ENCODE data around the gene CRYBG1.

CRYBG1 gene

DNA sequence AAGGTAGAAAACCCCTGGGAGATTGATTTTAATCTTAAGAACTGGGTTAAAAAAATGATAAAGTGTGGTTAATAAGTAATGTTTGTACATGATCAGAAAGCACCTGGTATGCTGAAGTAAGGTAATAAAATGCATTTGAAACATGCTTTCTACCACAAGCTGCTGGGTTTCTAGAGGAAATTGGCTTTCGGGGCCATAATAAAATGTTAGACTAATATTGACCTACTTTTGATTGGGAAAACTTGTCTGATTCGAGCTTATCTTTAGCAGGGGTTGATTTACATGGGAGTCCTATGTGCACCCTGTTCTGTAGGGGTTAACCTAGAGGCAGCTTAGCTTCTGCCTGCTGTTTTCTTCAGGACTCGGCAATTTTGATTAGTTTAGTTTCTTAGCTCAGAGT lies 50.5 kb downstream of the CRYBG1 start:
- no peak overlapping the region for H3K4me3 ChIP-seq (replicated peaks; ENCODE audit: low read depth, low read length)
- H3K27me3 ChIP-seq (replicated peaks; ENCODE audit: control insufficient read depth, insufficient read depth, low read length): no peaks in the 10 kb centered on the region
- TF ChIP-seq, protein P1, sequence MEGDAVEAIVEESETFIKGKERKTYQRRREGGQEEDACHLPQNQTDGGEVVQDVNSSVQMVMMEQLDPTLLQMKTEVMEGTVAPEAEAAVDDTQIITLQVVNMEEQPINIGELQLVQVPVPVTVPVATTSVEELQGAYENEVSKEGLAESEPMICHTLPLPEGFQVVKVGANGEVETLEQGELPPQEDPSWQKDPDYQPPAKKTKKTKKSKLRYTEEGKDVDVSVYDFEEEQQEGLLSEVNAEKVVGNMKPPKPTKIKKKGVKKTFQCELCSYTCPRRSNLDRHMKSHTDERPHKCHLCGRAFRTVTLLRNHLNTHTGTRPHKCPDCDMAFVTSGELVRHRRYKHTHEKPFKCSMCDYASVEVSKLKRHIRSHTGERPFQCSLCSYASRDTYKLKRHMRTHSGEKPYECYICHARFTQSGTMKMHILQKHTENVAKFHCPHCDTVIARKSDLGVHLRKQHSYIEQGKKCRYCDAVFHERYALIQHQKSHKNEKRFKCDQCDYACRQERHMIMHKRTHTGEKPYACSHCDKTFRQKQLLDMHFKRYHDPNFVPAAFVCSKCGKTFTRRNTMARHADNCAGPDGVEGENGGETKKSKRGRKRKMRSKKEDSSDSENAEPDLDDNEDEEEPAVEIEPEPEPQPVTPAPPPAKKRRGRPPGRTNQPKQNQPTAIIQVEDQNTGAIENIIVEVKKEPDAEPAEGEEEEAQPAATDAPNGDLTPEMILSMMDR (IDR thresholded peaks at IDR 0.05; ENCODE audit: insufficient read depth, low read length, poor library complexity, severe bottlenecking): no peak
- no peaks in the 10 kb centered on the region for H3K36me3 ChIP-seq (ENCODE audit: control insufficient read depth, insufficient read depth, low read length)
- DNase-seq (ENCODE audit: extremely low read depth, insufficient read length): no peak

DNA sequence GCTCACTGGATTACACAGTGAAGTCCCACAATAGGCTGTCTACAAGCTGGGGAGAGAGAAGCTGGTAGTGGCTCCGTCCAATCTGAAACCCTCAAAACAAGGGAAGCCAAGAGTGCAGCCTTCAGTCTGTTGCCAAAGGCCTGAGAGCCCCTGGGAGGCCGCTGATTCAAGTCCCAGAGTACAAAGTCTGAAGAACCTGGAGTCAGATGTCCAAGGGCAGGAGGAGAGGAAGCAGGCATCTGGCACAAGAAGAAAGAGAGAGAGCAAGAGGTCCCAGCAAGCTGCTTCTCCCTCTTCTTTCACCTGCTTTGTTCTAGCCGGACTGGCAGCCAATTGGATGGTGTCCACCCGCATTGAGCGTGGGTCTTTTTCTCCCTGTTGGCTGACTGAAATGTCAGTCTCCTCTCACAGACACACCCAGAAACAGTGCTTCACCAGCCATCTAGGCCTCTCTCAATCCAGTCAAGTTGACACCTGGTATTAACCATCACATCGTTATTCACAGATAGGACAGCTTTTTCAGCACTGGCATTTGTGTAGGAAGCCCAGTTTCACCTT lies 51.2 kb downstream of the CRYBG1 start:
- Histone ChIP-seq H3K4me3 (replicated peaks; ENCODE audit: low read depth, low read length) (no peak overlapping the region), H3K27me3 (replicated peaks; ENCODE audit: control insufficient read depth, insufficient read depth, low read length) (no peaks in the 10 kb centered on the region), H3K36me3 (ENCODE audit: control insufficient read depth, insufficient read depth, low read length) (no peaks in the 10 kb centered on the region)
- TF ChIP-seq, protein P1 (IDR thresholded peaks at IDR 0.05; ENCODE audit: insufficient read depth, low read length, poor library complexity, severe bottlenecking): no peak
- no peak for DNase-seq (ENCODE audit: extremely low read depth, insufficient read length)

DNA sequence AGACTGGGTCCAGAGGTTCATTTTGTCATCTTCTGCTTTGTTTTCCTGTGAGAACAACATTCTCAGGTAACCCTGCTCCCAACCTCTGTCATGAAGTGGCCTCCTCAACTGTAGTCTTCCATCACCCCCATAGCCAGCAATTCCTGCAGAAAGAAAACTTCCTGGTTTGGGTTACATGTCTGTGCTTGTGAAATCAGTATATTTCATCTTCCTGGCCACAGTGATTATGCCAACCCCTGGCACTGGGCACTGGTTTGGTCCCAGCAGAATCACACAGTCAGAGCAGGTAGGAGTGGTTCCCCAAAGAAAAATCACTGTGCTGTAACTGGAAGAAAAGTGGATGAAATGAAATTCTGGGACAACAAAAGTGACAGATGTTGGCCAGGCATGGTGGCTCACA lies 52.5 kb downstream of the CRYBG1 start:
- no peaks in the 10 kb centered on the region for H3K36me3 ChIP-seq (ENCODE audit: control insufficient read depth, insufficient read depth, low read length)
- DNase-seq (ENCODE audit: extremely low read depth, insufficient read length): no peak
- no peaks in the 10 kb centered on the region for H3K27me3 ChIP-seq (replicated peaks; ENCODE audit: control insufficient read depth, insufficient read depth, low read length)
- TF ChIP-seq, protein P1 (IDR thresholded peaks at IDR 0.05; ENCODE audit: insufficient read depth, low read length, poor library complexity, severe bottlenecking): no peak
- no peak overlapping the region for H3K4me3 ChIP-seq (replicated peaks; ENCODE audit: low read depth, low read length)

DNA sequence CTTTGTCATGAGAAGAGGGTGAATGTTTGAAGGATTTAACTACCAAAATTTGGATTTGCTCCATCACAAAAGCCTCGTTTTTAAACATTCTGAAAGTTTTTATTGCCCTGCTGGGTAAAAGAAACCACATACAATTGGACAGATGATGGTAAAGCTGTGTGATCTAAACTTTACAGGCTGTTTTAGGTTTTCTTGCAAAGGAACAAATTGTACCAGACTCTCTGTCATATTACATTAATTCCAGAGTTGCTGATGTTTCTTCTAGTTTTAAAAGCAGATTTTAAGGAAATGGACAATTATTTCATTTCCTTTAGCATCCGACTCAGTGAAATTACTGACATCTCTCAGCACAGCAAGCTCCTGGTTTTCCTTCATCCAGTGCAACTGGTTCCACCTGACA lies 53.2 kb downstream of the CRYBG1 start:
- no peak for DNase-seq (ENCODE audit: extremely low read depth, insufficient read length)
- no peaks in the 10 kb centered on the region for H3K27me3 ChIP-seq (replicated peaks; ENCODE audit: control insufficient read depth, insufficient read depth, low read length)
- no peak overlapping the region for H3K4me3 ChIP-seq (replicated peaks; ENCODE audit: low read depth, low read length)
- H3K36me3 ChIP-seq (ENCODE audit: control insufficient read depth, insufficient read depth, low read length): no peaks in the 10 kb centered on the region
- TF ChIP-seq, protein P1 (IDR thresholded peaks at IDR 0.05; ENCODE audit: insufficient read depth, low read length, poor library complexity, severe bottlenecking): no peak

DNA sequence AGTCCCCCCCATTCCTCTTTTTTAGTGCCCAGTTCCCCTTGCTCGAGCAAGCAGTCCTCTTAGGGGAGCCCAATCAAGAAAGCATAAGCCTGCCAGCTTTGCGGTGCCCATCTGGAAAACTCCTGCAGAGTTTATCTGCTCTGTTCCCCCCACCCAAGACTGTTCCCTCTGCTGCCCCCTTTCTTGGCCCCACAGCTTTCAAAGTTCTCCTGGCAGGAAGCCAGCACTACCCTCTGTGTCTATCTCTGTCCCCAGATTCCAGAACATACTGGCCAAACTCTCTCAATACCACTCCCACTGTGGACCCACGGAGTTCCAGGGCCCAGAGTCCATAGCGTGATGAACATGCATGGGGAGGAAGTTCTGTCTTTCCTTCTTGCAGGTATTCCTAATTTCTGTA lies 55.4 kb downstream of the CRYBG1 start:
- TF ChIP-seq, protein P1 (IDR thresholded peaks at IDR 0.05; ENCODE audit: insufficient read depth, low read length, poor library complexity, severe bottlenecking): no peak
- no peaks in the 10 kb centered on the region for H3K36me3 ChIP-seq (ENCODE audit: control insufficient read depth, insufficient read depth, low read length)
- H3K4me3 ChIP-seq (replicated peaks; ENCODE audit: low read depth, low read length): no peak overlapping the region
- H3K27me3 ChIP-seq (replicated peaks; ENCODE audit: control insufficient read depth, insufficient read depth, low read length): no peaks in the 10 kb centered on the region
- DNase-seq (ENCODE audit: extremely low read depth, insufficient read length): no peak

DNA sequence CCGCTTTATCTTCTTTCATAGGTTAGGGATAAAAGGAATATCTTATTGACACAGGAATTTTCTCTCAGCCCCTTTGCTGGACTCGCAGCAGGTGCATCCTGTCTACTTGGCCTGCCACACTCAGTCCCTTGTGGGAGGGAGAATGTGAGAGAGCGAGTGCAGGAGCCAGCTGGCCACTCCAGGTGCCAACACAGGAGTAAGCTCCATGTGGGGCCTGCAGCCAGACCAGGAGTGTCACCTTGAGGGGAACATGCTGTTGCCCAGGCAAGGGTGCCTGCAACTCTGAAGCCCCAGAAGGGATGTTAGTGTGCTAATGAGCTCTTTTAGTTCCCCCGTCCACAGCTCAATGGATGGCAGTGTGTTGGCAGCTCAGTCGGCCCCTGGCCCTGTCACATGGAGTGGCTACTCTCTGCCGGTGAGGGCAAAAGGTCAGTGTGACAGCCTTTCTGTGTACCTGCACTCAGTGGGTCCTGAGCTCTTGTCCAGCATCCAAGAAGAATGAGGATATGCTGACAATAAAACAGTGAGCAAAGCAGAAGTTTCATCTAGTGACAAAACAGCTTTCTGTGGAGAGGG lies 57.1 kb downstream of the CRYBG1 start:
- no peak overlapping the region for H3K4me3 ChIP-seq (replicated peaks; ENCODE audit: low read depth, low read length)
- TF ChIP-seq, protein P1 (IDR thresholded peaks at IDR 0.05; ENCODE audit: insufficient read depth, low read length, poor library complexity, severe bottlenecking): no peak
- no peak for DNase-seq (ENCODE audit: extremely low read depth, insufficient read length)
- H3K27me3 ChIP-seq (replicated peaks; ENCODE audit: control insufficient read depth, insufficient read depth, low read length): no peaks in the 10 kb centered on the region
- H3K36me3 ChIP-seq (ENCODE audit: control insufficient read depth, insufficient read depth, low read length): no peaks in the 10 kb centered on the region

Data from GM06990 (cell line).